HepG2 (cell line): Measurements from ENCODE around the gene HOXC12. TPM values are rescaled to one million over a fixed set of nuclear protein-coding genes. Genes with fewer than 3 reads are reported as not detected.
A peak's percentile ranks its signal among the peaks of the same experiment; 100 is the strongest.

ENCODE experiments used
- ATAC-seq: fragments of 200-7000 bp; cut with Tn5 transposase; 3 replicates; pipeline ENCODE4 v1.9.1; 2020; ENCODE audit warnings: mild to moderate bottlenecking, moderate library complexity
- BruUV-seq: library from RNA; stranded (reverse); fragments of 400-500 nt; replicated peaks from 2 replicates; lab custom pipeline; 2021; lab: Mats Ljungman, UMichigan
- CTCF ChIA-PET: fragments of 300-600 bp; formaldehyde crosslinking; extraction: SDS; loops from one replicate; lab custom pipeline; 2021; ENCODE audit warnings: low total read pairs, inconsistent platforms, low intra/inter-chr PET ratio; lab: Yijun Ruan, JAX
- POLR2A ChIA-PET: fragments of 350-600 bp; sonication (Branson Sonifier 250); formaldehyde crosslinking; loops from one replicate; lab custom pipeline; 2020; ENCODE audit warnings: antibody characterized with exemption, inconsistent platforms; lab: Yijun Ruan, JAX
- DNase-seq: peaks from one replicate; pipeline ENCODE4 v3.0.0-alpha.2; 2015; ENCODE audit warnings: low spot score
- FAIRE-seq: peaks from 3 replicates; lab custom pipeline; 2011; peaks lifted over from hg19 to GRCh38; lab: Jason Lieb, UNC
- H2AFZ ChIP-seq: one replicate; pipeline ENCODE4 v1.6.1; 2011; ENCODE audit warnings: low read length, inconsistent platforms
- H3K27ac ChIP-seq: fragments of 300-600 bp; 3 replicates; pipeline ENCODE4 v1.8.0; 2011; ENCODE audit warnings: mixed run types, mild to moderate bottlenecking, mixed read lengths, low read length, inconsistent platforms; ENCODE audit not compliant: insufficient read depth; ENCODE audit errors: extremely low read length
- H3K27me3 ChIP-seq, 2 experiments: fragments of 200-600 bp in 1 of 2; 2 replicates in 1 of 2; 3 replicates in 1 of 2; pipeline versions ENCODE4 v1.6.0 to v1.8.0; 2011; ENCODE audit warnings: low read length in 2 of 2, mild to moderate bottlenecking in 2 of 2, moderate library complexity in 2 of 2, inconsistent platforms in 1 of 2; ENCODE audit not compliant: insufficient read depth in 2 of 2, control insufficient read depth in 1 of 2
- H3K36me3 ChIP-seq, 2 experiments: fragments of 200-600 bp in 1 of 2; replicated peaks in 1 of 2; 2 replicates in 1 of 2; 3 replicates in 1 of 2; pipeline versions ENCODE4 v1.5.1 to v1.8.0; 2011; ENCODE audit warnings: low read length in 2 of 2, inconsistent platforms in 1 of 2; ENCODE audit not compliant: insufficient read depth in 2 of 2, control insufficient read depth in 1 of 2
- H3K4me1 ChIP-seq: 2 replicates; pipeline ENCODE4 v1.5.1; 2012; ENCODE audit warnings: low read length, inconsistent platforms; ENCODE audit not compliant: insufficient read depth
- H3K4me2 ChIP-seq: 2 replicates; pipeline ENCODE4 v1.6.0; 2011; ENCODE audit warnings: low read depth, low read length, inconsistent platforms
- H3K4me3 ChIP-seq, 3 experiments: fragments of 200-600 bp in 1 of 3; sonication (generic), shearing (Covaris generic) in 1 of 3; replicated peaks in 1 of 3; 2 replicates each; pipeline ENCODE4 v1.5.1; 2011 to 2016; ENCODE audit warnings: low read length in 3 of 3, inconsistent platforms in 2 of 3, low read depth in 2 of 3, mild to moderate bottlenecking in 2 of 3, control low read depth in 1 of 3, mixed read lengths in 1 of 3; ENCODE audit not compliant: insufficient read depth in 1 of 3
- H3K79me2 ChIP-seq: one replicate; pipeline ENCODE4 v1.6.1; 2011; ENCODE audit warnings: low read length, inconsistent platforms; ENCODE audit not compliant: insufficient read depth
- H3K9ac ChIP-seq: 2 replicates; pipeline ENCODE4 v1.6.0; 2011; ENCODE audit warnings: mild to moderate bottlenecking, low read depth, low read length, inconsistent platforms; ENCODE audit not compliant: insufficient read depth
- H3K9me3 ChIP-seq: 2 replicates; pipeline ENCODE4 v1.5.1; 2012; ENCODE audit warnings: mild to moderate bottlenecking, low read length
- H4K20me1 ChIP-seq: 2 replicates; pipeline ENCODE4 v1.6.0; 2011; ENCODE audit warnings: inconsistent platforms, mild to moderate bottlenecking, low read length, moderate library complexity; ENCODE audit not compliant: insufficient read depth
- CREM ChIP-seq, 2 experiments: sonication (generic) in 1 of 2; formaldehyde crosslinking in 1 of 2; IDR thresholded peaks; 2 replicates each; pipeline versions ENCODE4 v1.4.0 to v1.6.1; 2016 to 2020; ENCODE audit warnings: antibody characterized with exemption in 1 of 2, mild to moderate bottlenecking in 1 of 2, missing genetic modification reagents in 1 of 2
- E2F2 ChIP-seq: sonication (generic); formaldehyde crosslinking; IDR thresholded peaks from 2 replicates; pipeline ENCODE4 v1.4.0; 2020; ENCODE audit warnings: missing genetic modification reagents, borderline replicate concordance
- MAFK ChIP-seq, 2 experiments: IDR thresholded peaks in 1 of 2; conservative IDR thresholded peaks in 1 of 2; 2 replicates each; pipeline ENCODE4 v1.6.1; 2011; ENCODE audit warnings: improper control_type of control experiment in 2 of 2, low read length in 2 of 2
- MTA1 ChIP-seq: sonication (generic); formaldehyde crosslinking; IDR thresholded peaks from 2 replicates; pipeline ENCODE4 v1.4.0; 2020; ENCODE audit warnings: missing genetic modification reagents, mild to moderate bottlenecking, borderline replicate concordance
- NPAS2 ChIP-seq: sonication (generic); formaldehyde crosslinking; IDR thresholded peaks from 2 replicates; pipeline ENCODE4 v1.8.0; 2022; ENCODE audit warnings: mild to moderate bottlenecking, missing genetic modification reagents, borderline replicate concordance
- PHF5A ChIP-seq: IDR thresholded peaks from one replicate; pipeline ENCODE4 v1.6.1; 2018; ENCODE audit warnings: low read depth, missing genetic modification reagents; ENCODE audit not compliant: unreplicated experiment
- POLR2A ChIP-seq, 2 experiments: IDR thresholded peaks; 2 replicates each; pipeline ENCODE4 v1.6.1; 2011; ENCODE audit warnings: low read depth in 2 of 2, low read length in 2 of 2, mild to moderate bottlenecking in 1 of 2, moderate library complexity in 1 of 2; ENCODE audit not compliant: insufficient read depth in 1 of 2
- PRDM15 ChIP-seq: sonication (generic); formaldehyde crosslinking; IDR thresholded peaks from 2 replicates; pipeline ENCODE4 v1.4.0; 2020; ENCODE audit warnings: missing genetic modification reagents
- RARA ChIP-seq: IDR thresholded peaks from 2 replicates; pipeline ENCODE4 v1.6.1; 2016; ENCODE audit warnings: missing genetic modification reagents, missing compliant biosample characterization
- SNAI1 ChIP-seq: sonication (generic); formaldehyde crosslinking; IDR thresholded peaks from 2 replicates; pipeline ENCODE4 v1.5.0; 2020; ENCODE audit warnings: mild to moderate bottlenecking, missing genetic modification reagents, borderline replicate concordance
- STAG1 ChIP-seq: sonication (generic); formaldehyde crosslinking; IDR thresholded peaks from 2 replicates; pipeline ENCODE4 v1.4.0; 2020; ENCODE audit warnings: missing genetic modification reagents
- ZBTB38 ChIP-seq: sonication (generic); formaldehyde crosslinking; IDR thresholded peaks from 2 replicates; pipeline ENCODE4 v1.5.1; 2020; ENCODE audit warnings: mild to moderate bottlenecking, missing genetic modification reagents
- ZNF652 ChIP-seq: IDR thresholded peaks from 2 replicates; pipeline ENCODE4 v1.6.1; 2016; ENCODE audit warnings: low read depth, borderline replicate concordance
- ZNF772 ChIP-seq: sonication (generic); formaldehyde crosslinking; IDR thresholded peaks from 2 replicates; pipeline ENCODE4 v1.5.0; 2020; ENCODE audit warnings: mild to moderate bottlenecking, missing genetic modification reagents
- WGBS: methylation state at CpG from one replicate; pipeline ENCODE4 v1.1.6; 2017; ENCODE audit warnings: low lambda C conversion rate; 5-methylcytosine and 5-hydroxymethylcytosine counted together
- in situ Hi-C: cut with HindIII; loops from 2 replicates; pipeline ENCODE4 v1.10.0; 2017; ENCODE audit warnings: low pct_unique_long_range_greater_than_20kb; ENCODE audit not compliant: extremely low pct_ligation_motif_present
- intact Hi-C: fragments of 100-400 bp; cut with micrococcal nuclease; formaldehyde crosslinking; loops from one replicate; pipeline ENCODE4 v1.10.0; 2022; ENCODE audit not compliant: unreplicated experiment
- polyA plus RNA-seq, 8 experiments: library from polyadenylated mRNA; depleted of rRNA in 3 of 8; stranded (reverse) in 7 of 8; unstranded in 1 of 8; fragments of >200 nt; fragmentation: Illumina TruSeq in 4 of 8; extraction: Trizol in 4 of 8; gene quantifications; 2 replicates each; pipeline versions ENCODE4 v1.2.1 to v1.2.3, GENCODE V29; 2011 to 2016; ENCODE audit warnings: low read depth in 4 of 8, missing spikeins in 1 of 8, mixed read lengths in 1 of 8; ENCODE audit not compliant: insufficient read depth in 1 of 8
- total RNA-seq, 5 experiments: library from RNA; depleted of rRNA; stranded (reverse); fragments of >200 nt; fragmentation: Illumina TruSeq; extraction: Trizol; gene quantifications; 2 replicates each; pipeline ENCODE4 v1.2.3, GENCODE V29; 2016; ENCODE audit warnings: low read depth in 1 of 5

The HOXC12 gene
- total and polyA plus RNA-seq, 2 of the 13 experiments (the other 11 are each of a cell fraction or from before 2014, with no cell fraction given): not detected

- no peak overlapping the region for H3K27ac ChIP-seq
- no peak for TF ChIP-seq ZBTB38
- peak; percentile 35; the same call in 1 of the 2 replicates for TF ChIP-seq ZNF652
- TF ChIP-seq SNAI1 (CRISPR knock-in tag): no peak
- no peak for TF ChIP-seq POLR2A (IDR thresholded peaks at IDR 0.05; ENCODE audit: insufficient read depth in 1 of 2, low read depth in 2 of 2, low read length in 2 of 2)
- TF ChIP-seq STAG1: 0 out of 2 replicates have a peak, but pooled peaks have one; percentile 12
- no peak for TF ChIP-seq PHF5A (CRISPR knock-in tag)
- TF ChIP-seq NPAS2: no peak
- no peak for TF ChIP-seq MTA1 (CRISPR knock-in tag)
- TF ChIP-seq, all 625 proteins: peak for 2
- ChIA-PET CTCF (no interaction called here), POLR2A (no interaction called here)
- no peak for ATAC-seq
- BruUV-seq: no TSS peak
- in situ Hi-C loops (no loop called here), intact Hi-C loops (no loop called here)
- no peak overlapping the region for H3K4me3 ChIP-seq
- H2AFZ ChIP-seq: no peak overlapping the region
- 20% methylated on average over 10 of the region's 10 CpGs for WGBS
- no peak overlapping the region for H3K4me2 ChIP-seq
- H4K20me1 ChIP-seq: peaks cover 5% of the 10 kb centered on the region; the same call in 1 of the 2 replicates
- H3K9ac ChIP-seq: no peak overlapping the region
- H3K79me2 ChIP-seq: no peaks in the 10 kb centered on the region
- no peak for FAIRE-seq
- peaks cover 27% of the 10 kb centered on the region for H3K4me1 ChIP-seq
- no peak for DNase-seq
- no peaks in the 10 kb centered on the region for H3K9me3 ChIP-seq
- H3K36me3 ChIP-seq: no peaks in the 10 kb centered on the region
- H3K27me3 ChIP-seq: peaks cover 17 to 87% of the 10 kb centered on the region in 2 experiments
These were observed 4.3 kb upstream of the HOXC12 start for GRCh38 chr12:53950437-53950773.

- intact Hi-C loops: no loop called here
- Histone ChIP-seq H3K4me1 (peaks cover 27% of the 10 kb centered on the region), H2AFZ (no peak overlapping the region), H3K27ac (no peak overlapping the region), H3K9ac (no peak overlapping the region), H4K20me1 (peaks cover 5% of the 10 kb centered on the region; the same call in 1 of the 2 replicates), H3K36me3 (no peaks in the 10 kb centered on the region), H3K4me3 (no peak overlapping the region), H3K9me3 (no peaks in the 10 kb centered on the region), H3K27me3 (peaks cover 16 to 87% of the 10 kb centered on the region in 2 experiments), H3K4me2 (no peak overlapping the region), H3K79me2 (no peaks in the 10 kb centered on the region)
- CTCF ChIA-PET: no interaction called here
- no peak for FAIRE-seq
- WGBS: 2% methylated on average over 8 of the region's 34 CpGs
- ATAC-seq: peak; percentile 53
- in situ Hi-C loops: no loop called here
- POLR2A ChIA-PET: no interaction called here
- BruUV-seq: no TSS peak
- DNase-seq: peak; percentile 23
- no peak for TF ChIP-seq CREM (IDR thresholded peaks at IDR 0.05)
- TF ChIP-seq CREM (CRISPR knock-in tag; IDR thresholded peaks at IDR 0.05): no peak
- no peak for TF ChIP-seq ZNF772 (CRISPR knock-in tag)
- TF ChIP-seq PRDM15 (CRISPR knock-in tag): no peak
- TF ChIP-seq MAFK (conservative IDR thresholded peaks at IDR 0.05 in 1 of 2, IDR thresholded peaks at IDR 0.05 in 1 of 2; ENCODE audit: low read length in 2 of 2): peak in 1 of 2 experiments; percentile 15; a peak in 2 of 4 replicates
- peak; percentile 57 for TF ChIP-seq RARA
- TF ChIP-seq E2F2: no peak
These were observed 3.7 kb upstream of the HOXC12 start for GRCh38 chr12:53950789-53951576.
